Activated naive CD8-positive, alpha-beta T cell treated with anti-CD3 and anti-CD28 coated beads for 36 hours (primary cell): Measurements from ENCODE around the gene NAA40. TPM values are rescaled to one million over a fixed set of nuclear protein-coding genes. Genes with fewer than 3 reads are reported as not detected.

Source experiments
- DNase-seq: peaks from one replicate; pipeline ENCODE4 v3.0.0; 2021
- H3K27ac Mint-ChIP-seq: one replicate; pipeline ENCODE4 v1.8.0; 2022; ENCODE audit warnings: mild to moderate bottlenecking, moderate library complexity, mixed read lengths
- H3K27me3 Mint-ChIP-seq: one replicate; pipeline ENCODE4 v1.8.0; 2022; ENCODE audit warnings: mild to moderate bottlenecking, mixed read lengths
- H3K36me3 Mint-ChIP-seq: one replicate; pipeline ENCODE4 v1.8.0; 2021; ENCODE audit warnings: mild to moderate bottlenecking, mixed read lengths
- H3K4me1 Mint-ChIP-seq: one replicate; pipeline ENCODE4 v1.8.0; 2021; ENCODE audit warnings: mixed read lengths
- H3K4me3 Mint-ChIP-seq: one replicate; pipeline ENCODE4 v1.8.0; 2022; ENCODE audit warnings: mild to moderate bottlenecking, moderate library complexity, mixed read lengths
- H3K9me3 Mint-ChIP-seq: one replicate; pipeline ENCODE4 v1.8.0; 2022; ENCODE audit warnings: mixed read lengths
- total RNA-seq, 2 experiments: library from RNA; stranded (reverse); gene quantifications; one replicate each; pipeline ENCODE4 v1.2.3, GENCODE V29; 2021

NAA40 gene
- total RNA-seq, 2 experiments from 2014 or later, result 18.3 to 21.6 TPM

DNA sequence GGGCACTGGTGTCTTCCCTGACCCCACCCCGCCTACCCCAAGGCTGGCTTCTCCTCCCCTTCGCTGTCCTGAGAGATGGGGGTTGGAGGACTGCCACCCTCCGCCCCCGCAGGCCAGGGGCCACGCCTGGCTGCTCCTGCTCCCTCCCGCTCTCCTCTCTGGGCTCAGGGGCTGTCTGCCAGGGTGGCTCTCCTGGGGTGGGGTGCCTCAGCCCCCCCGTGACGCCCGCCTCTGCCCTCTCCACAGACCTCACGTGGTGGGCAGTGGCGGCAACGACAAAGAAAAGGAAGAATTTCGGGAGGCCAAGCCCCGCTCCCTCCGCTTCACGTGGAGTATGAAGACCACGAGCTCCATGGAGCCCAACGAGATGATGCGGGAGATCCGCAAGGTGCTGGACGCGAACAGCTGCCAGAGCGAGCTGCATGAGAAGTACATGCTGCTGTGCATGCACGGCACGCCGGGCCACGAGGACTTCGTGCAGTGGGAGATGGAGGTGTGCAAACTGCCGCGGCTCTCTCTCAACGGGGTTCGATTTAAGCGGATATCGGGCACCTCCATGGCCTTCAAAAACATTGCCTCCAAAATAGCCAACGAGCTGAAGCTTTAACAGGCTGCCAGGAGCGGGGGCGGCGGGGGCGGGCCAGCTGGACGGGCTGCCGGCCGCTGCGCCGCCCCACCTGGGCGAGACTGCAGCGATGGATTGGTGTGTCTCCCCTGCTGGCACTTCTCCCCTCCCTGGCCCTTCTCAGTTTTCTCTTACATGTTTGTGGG lies 30.0 kb upstream of the NAA40 start:
- DNase-seq, result no peak
- no peaks in the 10 kb centered on the region for H3K9me3 Mint-ChIP-seq
- no peak overlapping the region for H3K4me3 Mint-ChIP-seq
- H3K27ac Mint-ChIP-seq, result no peak overlapping the region
- peaks cover 8% of the 10 kb centered on the region for H3K36me3 Mint-ChIP-seq
- H3K4me1 Mint-ChIP-seq, result no peaks in the 10 kb centered on the region
- no peaks in the 10 kb centered on the region for H3K27me3 Mint-ChIP-seq

DNA sequence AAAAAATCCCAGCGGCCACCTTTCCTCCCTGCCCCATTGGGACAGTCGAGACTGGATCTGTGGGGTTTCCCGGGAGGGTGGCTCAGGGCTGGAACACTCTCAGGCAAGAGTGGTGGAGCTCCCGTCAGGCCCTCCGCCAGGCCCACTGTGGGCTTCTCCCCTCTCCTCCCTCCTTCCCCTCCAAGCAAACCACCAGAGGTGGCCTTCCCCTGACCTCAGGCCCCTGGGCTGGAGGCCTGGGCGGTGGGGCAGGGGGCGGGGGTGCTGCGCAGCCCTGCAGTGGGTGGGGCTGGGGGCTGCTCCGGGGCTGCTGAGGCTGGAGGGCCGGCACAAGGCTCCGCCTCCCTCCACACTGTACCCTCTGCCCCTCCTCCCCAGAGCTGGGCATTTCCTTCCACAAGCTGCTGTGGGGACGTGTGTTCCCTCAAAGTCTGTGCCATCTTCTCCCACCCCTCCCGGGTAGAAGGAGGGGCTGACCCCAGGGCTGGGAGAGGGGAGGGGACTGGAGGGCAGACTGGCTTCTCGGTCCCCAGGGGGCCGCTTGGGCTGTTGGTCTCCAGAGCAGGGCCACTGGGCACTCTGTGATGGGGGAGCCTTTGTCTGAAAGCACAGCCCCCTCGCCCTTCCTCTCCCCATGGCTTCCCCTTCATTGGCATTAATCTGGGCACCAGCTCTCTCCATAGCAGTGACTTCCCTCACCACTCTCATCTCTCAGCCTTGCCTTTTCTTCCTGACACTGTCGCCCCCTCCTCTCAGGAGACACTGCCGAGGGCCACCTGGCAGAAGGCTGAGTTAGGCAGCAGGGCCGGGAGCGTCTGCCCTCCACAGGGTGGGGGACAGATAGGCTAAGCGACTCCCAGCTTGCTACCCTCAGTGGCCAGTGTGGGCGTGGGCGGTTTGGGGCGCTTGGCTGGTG lies 29.0 kb upstream of the NAA40 start:
- H3K4me1 Mint-ChIP-seq, result no peaks in the 10 kb centered on the region
- DNase-seq, result no peak
- no peaks in the 10 kb centered on the region for H3K27me3 Mint-ChIP-seq
- H3K36me3 Mint-ChIP-seq, result peaks cover 8% of the 10 kb centered on the region
- H3K4me3 Mint-ChIP-seq, result no peak overlapping the region
- H3K27ac Mint-ChIP-seq, result no peak overlapping the region
- no peaks in the 10 kb centered on the region for H3K9me3 Mint-ChIP-seq

DNA sequence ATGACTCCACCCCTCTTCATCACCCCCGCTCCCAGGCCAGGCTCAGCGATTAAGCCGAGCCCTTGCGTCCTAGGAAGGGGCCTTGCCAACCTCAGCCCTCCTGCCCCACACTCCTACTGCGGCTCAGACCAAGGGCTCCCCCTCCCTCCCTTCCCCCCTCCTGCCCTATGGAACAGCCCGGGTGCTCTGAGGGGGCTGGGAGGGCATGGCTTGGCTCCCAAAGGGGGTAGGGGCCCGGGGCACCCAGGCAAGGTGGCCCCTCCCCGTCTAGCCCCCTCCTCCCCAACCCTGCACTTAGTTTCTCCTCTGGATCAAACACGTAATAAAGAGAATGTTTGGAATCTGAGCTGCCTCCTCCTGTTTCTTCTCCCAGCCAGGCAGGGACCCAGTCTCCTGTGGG lies 28.1 kb upstream of the NAA40 start:
- H3K27me3 Mint-ChIP-seq, result no peaks in the 10 kb centered on the region
- no peak overlapping the region for H3K27ac Mint-ChIP-seq
- peaks cover 8% of the 10 kb centered on the region for H3K36me3 Mint-ChIP-seq
- H3K4me3 Mint-ChIP-seq, result no peak overlapping the region
- H3K4me1 Mint-ChIP-seq, result no peaks in the 10 kb centered on the region
- DNase-seq, result no peak
- H3K9me3 Mint-ChIP-seq, result no peaks in the 10 kb centered on the region

DNA sequence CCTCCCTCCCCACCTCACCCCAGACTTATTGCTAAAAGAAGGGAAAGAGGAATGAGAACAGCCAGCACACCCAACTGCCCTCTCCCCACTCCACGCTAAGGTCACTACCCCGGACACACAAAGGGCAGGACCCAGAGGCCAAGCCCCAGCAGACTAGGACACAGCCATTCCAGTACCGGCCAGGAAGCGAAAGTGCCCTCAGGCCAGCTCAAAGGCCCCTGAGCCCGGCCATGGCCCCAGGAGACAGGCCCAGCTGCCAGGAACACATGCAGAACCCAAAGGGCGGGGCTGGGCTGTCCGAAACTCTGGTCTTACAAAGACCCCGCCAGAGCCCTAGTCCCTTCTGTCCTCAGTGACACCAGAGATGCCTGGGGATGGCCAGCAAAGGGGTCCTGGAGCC lies 27.4 kb upstream of the NAA40 start:
- H3K27ac Mint-ChIP-seq, result peak overlapping the region; percentile 38

DNA sequence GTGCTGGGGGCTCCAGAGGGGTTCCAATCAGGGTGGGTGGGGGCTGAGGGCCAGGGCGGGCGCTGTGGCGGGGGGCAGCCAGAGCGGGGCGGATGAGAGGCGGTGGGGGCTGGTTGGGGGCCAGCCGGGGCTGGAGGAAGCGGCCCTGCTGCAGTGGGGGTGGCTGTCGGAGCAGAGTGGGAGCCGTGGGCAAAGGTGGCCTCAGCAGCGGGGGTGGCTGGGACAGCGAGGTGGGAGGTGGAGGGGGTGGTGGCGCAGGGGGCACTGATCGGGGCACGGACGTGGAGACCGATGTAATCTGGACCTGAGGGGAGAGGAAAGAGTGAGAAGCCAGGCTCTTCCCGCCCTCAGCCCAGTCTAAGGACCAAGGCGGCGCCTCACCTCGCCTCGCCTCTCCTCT lies 26.9 kb upstream of the NAA40 start:
- peaks cover 3% of the 10 kb centered on the region for H3K27me3 Mint-ChIP-seq
- peaks cover 2% of the 10 kb centered on the region for H3K36me3 Mint-ChIP-seq
- peaks cover 3% of the 10 kb centered on the region for H3K4me1 Mint-ChIP-seq
- H3K9me3 Mint-ChIP-seq, result no peaks in the 10 kb centered on the region
- no peak overlapping the region for H3K27ac Mint-ChIP-seq
- DNase-seq, result no peak
- H3K4me3 Mint-ChIP-seq, result no peak overlapping the region

More for the DNA sequence above, 27.4 kb upstream of the NAA40 start:
- Mint-ChIP-seq H3K27me3 (peaks cover 2% of the 10 kb centered on the region), H3K36me3 (peaks cover 3% of the 10 kb centered on the region), H3K4me3 (no peak overlapping the region), H3K4me1 (peaks cover 3% of the 10 kb centered on the region), H3K9me3 (no peaks in the 10 kb centered on the region)
- DNase-seq, result no peak

DNA sequence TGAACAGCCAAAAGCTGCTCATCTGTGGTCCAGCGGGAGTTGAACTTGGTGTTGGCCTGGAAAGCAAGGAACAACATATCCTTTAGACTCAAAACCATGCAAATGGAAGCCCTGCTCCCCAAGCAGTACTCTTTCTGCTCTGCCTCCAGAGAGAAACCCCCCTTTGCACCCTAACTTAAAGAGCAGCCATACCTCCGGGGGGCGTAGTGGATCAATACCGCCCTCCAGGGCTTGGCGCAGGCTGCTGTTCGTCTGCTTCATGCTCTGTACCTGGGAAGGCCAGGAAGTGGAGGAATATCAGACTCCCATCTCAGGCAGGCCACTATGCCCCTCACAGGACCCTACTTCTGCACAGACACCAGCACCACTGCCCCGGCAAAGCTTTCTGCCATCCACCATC lies 26.1 kb upstream of the NAA40 start:
- peaks cover 2% of the 10 kb centered on the region for H3K36me3 Mint-ChIP-seq
- no peak overlapping the region for H3K27ac Mint-ChIP-seq
- peaks cover 6% of the 10 kb centered on the region for H3K4me1 Mint-ChIP-seq
- DNase-seq, result no peak
- no peaks in the 10 kb centered on the region for H3K9me3 Mint-ChIP-seq
- peaks cover 3% of the 10 kb centered on the region for H3K27me3 Mint-ChIP-seq
- H3K4me3 Mint-ChIP-seq, result no peak overlapping the region

DNA sequence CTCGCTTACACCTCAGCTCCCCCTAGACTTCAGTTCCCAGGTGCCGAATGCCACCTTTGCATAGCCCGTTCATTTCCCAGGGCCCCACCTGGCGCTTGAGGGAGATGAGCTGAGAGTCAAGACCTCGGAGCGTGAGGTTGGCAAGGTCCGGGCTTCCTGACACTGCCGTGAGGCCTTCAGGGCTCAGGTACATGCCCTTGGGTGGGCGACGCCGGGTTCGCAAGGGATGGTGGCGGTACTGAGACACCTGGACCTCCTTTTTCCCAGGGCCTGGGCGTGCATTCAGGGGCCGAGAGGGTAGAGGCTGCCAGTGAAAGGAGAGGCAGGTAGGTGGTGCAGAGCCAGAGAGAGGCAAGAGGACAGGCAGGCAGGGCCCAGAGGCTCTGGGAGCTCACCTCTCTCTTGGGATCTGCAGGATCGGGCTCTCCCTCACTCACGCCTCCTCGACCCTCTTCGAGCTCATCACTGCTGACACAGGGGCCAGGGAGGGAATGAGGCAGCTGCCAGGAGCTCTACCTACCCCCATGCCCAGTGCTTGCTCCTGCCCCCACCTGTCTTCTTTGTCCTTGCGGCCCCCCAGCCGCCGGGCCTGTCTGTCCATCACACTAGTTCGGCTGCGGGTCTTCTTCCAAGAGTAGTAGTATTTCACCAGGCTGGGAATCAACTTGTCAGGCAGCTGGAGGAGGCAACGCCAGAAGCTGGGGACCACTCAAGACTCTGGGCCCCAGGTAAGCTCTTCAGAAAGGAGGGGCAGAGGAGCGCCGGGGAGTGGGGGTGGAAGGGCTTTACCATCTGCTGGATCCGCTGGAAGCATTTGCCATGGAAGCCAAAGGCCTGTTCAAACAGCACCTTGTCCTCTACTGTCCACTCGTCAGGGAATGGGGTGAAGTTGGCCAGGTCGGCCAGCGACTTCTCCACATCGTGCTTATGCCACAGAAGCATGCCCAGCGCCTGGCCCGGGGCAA lies 24.7 kb upstream of the NAA40 start:
- peaks cover 2% of the 10 kb centered on the region for H3K36me3 Mint-ChIP-seq
- H3K27ac Mint-ChIP-seq, result no peak overlapping the region
- peaks cover 13% of the 10 kb centered on the region for H3K4me1 Mint-ChIP-seq
- DNase-seq, result no peak
- no peaks in the 10 kb centered on the region for H3K9me3 Mint-ChIP-seq
- no peak overlapping the region for H3K4me3 Mint-ChIP-seq
- H3K27me3 Mint-ChIP-seq, result peaks cover 3% of the 10 kb centered on the region

DNA sequence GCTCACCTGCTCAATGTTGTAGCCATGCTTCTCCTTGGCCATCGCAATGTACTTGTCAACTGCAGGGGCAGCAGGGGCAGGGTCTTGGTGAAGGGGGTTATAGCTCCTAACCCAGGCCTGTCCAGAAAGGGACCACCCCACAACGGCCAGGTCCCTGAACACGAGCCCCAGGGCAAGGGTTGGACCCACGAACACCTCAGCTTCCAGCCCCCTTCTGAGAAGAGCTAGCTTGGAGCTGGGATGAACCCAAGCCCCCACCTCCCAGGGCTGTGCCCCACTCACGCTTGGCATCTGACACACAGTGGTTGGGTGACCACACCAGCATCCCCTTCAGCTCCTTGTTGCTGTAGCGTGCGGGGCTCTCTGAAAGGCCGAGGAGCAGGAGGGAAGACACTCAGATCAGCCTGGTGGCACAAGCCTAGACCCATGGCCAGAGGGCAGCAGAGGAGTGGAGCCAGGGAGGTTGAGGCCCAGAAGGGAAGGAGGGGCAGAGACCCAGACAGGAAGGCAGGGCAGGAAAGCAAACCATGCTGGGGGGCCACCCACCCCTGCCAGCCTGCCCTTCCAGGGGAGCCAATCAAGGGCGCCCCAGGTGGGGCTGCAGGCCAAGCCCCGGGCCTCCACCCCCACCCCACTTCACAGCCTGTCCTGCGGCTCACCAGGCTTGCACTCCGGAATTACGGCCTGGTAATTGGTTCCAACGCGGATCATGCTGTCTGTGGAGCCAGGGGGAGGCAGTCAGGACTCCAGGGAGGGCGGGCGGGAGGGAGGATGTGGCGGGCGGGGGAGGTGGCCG lies 23.7 kb upstream of the NAA40 start:
- Mint-ChIP-seq H3K4me1 (peaks cover 13% of the 10 kb centered on the region), H3K27me3 (peaks cover 3% of the 10 kb centered on the region), H3K27ac (no peak overlapping the region), H3K4me3 (no peak overlapping the region), H3K9me3 (no peaks in the 10 kb centered on the region), H3K36me3 (peaks cover 2% of the 10 kb centered on the region)
- no peak for DNase-seq

DNA sequence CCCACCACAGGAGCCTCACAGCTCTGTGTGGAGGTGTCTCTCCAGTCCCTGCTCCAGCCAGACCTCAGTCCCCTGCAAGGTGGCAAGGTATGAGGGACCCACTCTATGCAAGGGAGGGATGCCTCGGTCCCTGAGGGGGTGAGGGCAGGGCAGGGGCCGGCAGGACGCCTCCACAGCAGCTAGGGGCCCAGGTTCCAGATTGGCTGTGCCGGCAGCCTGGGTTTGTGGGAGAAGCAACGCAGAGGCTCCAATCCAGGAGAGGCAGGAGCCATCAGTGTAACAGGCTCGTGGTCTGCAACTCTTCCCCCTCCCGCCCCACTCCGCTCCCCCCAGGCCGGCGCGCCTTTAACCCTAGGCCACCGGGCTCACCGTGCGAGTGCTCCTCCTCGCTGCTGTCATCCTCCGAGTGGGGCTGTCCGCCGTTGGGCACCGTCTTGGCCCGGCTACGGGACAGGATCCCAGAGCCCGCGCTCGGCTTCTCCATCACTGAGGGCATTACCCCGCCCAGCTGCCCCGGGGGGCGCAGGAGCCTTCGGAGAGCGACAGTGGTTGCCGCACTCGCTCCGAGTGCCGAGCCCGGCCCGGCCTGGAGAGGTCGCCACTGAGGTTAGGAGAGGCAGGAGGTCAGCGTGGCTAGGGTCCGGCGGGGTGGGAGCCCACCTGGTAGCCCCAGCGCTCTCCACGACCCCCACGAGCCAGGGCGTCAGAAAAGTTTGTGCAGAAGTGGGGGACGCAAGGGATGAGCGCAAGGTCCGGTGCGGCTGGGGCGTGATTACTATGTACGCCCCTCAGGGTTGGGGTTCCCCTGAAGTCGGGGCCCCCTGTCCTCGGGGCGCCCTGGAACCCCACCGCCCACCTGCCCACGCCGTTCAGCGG lies 22.6 kb upstream of the NAA40 start:
- Mint-ChIP-seq H3K27me3 (peaks cover 3% of the 10 kb centered on the region), H3K4me1 (peaks cover 13% of the 10 kb centered on the region), H3K27ac (no peak overlapping the region), H3K9me3 (no peaks in the 10 kb centered on the region), H3K36me3 (no peaks in the 10 kb centered on the region), H3K4me3 (peak overlapping the region; percentile 80)
- peak; percentile 67 for DNase-seq

DNA sequence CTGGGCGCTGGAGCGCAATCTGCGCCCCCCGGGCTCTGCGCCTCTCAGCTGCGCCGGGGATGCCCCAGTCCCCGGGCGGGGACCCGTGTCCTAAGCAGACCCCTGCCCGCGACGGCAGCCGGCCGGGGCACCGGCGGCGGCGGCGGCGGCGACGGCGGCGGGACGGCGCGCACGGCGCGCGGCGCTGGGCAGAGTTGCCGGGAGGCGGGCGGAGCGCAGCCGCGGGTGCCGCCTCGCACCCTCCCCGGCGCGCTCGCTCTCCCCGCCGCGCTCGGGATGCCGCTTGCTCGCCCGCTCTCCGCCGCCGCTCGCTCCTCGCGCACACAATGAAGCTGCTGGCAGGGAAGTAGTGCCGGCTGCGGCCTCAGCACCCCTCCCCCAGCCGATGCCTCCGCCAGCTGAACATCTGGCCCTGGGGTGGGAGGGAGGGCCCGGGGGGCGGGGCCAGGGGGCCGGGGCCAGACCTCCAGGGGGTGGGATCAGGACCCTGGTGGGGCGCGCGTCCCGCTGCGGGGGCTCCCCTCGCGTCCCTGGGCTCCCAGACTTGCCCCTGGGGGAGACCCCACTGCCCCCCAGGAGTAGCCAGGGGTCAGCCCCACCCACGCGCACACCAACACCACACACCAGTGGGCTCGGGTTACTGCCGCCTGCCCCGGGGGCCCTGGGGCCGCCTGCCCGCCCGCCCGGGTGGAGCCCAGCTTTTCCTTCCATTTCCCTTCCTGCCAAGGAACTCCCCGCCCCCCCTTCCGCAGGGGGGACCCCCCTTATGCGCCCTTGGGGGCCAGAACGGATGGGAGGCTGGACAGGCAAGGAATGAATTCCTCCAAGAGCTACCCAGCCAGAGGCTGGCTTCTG lies 21.7 kb upstream of the NAA40 start, which contains the start of gene RCOR2:
Gene RCOR2 (minus strand): TSS at position 328 of the 855 bp plus-strand sequence. CDS start 708 bp downstream, outside the sequence.
- Mint-ChIP-seq H3K4me3 (peak within 1 kb of the TSS; percentile 80), H3K36me3 (no peaks in the 10 kb centered on the region), H3K27me3 (peaks cover 3% of the 10 kb centered on the region), H3K4me1 (peaks cover 13% of the 10 kb centered on the region), H3K27ac (no peak within 1 kb of the TSS), H3K9me3 (no peaks in the 10 kb centered on the region)
- peak; percentile 78 for DNase-seq

DNA sequence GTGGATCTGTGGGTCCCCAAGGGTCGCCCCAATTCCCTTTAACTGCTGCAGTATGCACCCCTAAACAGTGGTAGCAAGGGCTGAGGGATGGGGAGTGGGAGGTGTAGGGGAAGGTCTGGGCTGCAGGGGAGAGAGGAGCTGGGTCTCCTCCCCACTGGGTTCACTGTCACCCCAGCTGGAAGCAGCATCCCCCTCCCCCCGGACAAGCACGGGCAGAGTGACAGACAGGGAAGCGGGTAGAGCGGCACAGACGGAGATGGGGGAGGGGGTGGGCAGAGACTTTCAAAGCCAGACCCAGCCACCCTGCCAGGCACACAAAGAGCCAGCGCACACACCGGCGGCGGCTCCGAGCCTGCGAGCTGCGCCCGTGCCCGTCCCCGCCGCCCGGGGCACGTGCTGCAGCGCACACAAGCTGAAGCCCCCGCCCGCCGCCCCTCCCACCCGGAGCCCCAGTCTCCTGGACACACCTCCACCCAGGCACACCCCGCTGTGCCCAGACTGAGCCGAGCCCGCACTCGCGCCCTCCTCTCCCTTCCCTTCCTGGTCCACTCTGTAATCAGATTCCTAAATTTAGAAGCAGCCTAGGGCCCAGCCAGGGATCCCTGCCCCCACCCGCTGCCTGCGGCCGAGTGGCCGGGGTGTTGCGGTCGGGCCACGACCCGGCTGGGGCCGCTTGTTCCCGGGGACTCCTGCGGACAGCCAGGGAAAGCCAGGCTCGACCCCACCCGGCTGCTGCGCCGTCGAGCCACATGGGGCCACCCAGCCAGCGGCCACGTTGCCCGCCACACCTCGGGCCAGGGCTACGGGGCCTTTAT lies 20.9 kb upstream of the NAA40 start:
- Mint-ChIP-seq H3K4me1 (peaks cover 13% of the 10 kb centered on the region), H3K9me3 (no peaks in the 10 kb centered on the region), H3K27ac (no peak overlapping the region), H3K36me3 (no peaks in the 10 kb centered on the region), H3K27me3 (peaks cover 3% of the 10 kb centered on the region), H3K4me3 (peak overlapping the region; percentile 66)
- DNase-seq, result peak; percentile 35
